Hepatocyte (in vitro differentiated cells): ENCODE data around the gene ARL6IP5. TPM values are rescaled to one million over a fixed set of nuclear protein-coding genes. Genes with fewer than 3 reads are reported as not detected.

Experiments used
- DNase-seq: peaks from one replicate; pipeline ENCODE4 v3.0.0-alpha.2; 2016; ENCODE audit warnings: low spot score
- H2AFZ ChIP-seq: fragments of 200-600 bp; sonication (generic); 2 replicates; pipeline ENCODE4 v1.6.0; 2016; ENCODE audit warnings: antibody characterized with exemption, mild to moderate bottlenecking
- H3K27ac ChIP-seq: fragments of 200-600 bp; sonication (generic); 2 replicates; pipeline ENCODE4 v1.5.1; 2016; ENCODE audit warnings: mild to moderate bottlenecking
- H3K27me3 ChIP-seq: fragments of 200-600 bp; sonication (generic); 2 replicates; pipeline ENCODE4 v1.6.1; 2016
- H3K36me3 ChIP-seq: fragments of 200-600 bp; sonication (generic); replicated peaks from 2 replicates; pipeline ENCODE4 v1.5.1; 2016; ENCODE audit warnings: low read depth; ENCODE audit not compliant: insufficient read depth
- H3K4me1 ChIP-seq: fragments of 200-600 bp; sonication (generic); 2 replicates; pipeline ENCODE4 v1.5.1; 2016; ENCODE audit warnings: mild to moderate bottlenecking, moderate library complexity; ENCODE audit not compliant: insufficient read depth
- H3K4me2 ChIP-seq: fragments of 200-600 bp; sonication (generic); 2 replicates; pipeline ENCODE4 v1.6.0; 2016
- H3K4me3 ChIP-seq: fragments of 200-600 bp; sonication (generic); 2 replicates; pipeline ENCODE4 v1.5.1; 2016; ENCODE audit warnings: mild to moderate bottlenecking
- H3K79me2 ChIP-seq: fragments of 200-600 bp; sonication (generic); 2 replicates; pipeline ENCODE4 v1.6.0; 2017; ENCODE audit warnings: mild to moderate bottlenecking
- H3K9me2 ChIP-seq: fragments of 200-600 bp; sonication (generic); replicated peaks from 2 replicates; pipeline ENCODE4 v1.6.0; 2017; ENCODE audit warnings: mild to moderate bottlenecking; ENCODE audit not compliant: insufficient read depth
- H3K9me3 ChIP-seq: fragments of 200-600 bp; sonication (generic); 2 replicates; pipeline ENCODE4 v1.5.1; 2016; ENCODE audit warnings: low read depth, mild to moderate bottlenecking
- H4K20me1 ChIP-seq: fragments of 200-600 bp; sonication (generic); 2 replicates; pipeline ENCODE4 v1.6.0; 2016; ENCODE audit warnings: mild to moderate bottlenecking; ENCODE audit not compliant: insufficient read depth, poor library complexity, severe bottlenecking
- CTCF ChIP-seq: fragments of 200-600 bp; sonication (generic); IDR thresholded peaks from 2 replicates; pipeline ENCODE4 v1.5.1; 2016; ENCODE audit warnings: antibody characterized with exemption, mild to moderate bottlenecking; ENCODE audit not compliant: poor library complexity
- EZH2 ChIP-seq: fragments of 200-600 bp; sonication (generic); IDR thresholded peaks from 2 replicates; pipeline ENCODE4 v1.6.1; 2016; ENCODE audit warnings: antibody characterized with exemption, mild to moderate bottlenecking, borderline replicate concordance
- EZH2phosphoT487 ChIP-seq: fragments of 200-600 bp; sonication (generic); IDR thresholded peaks from one replicate; pipeline ENCODE4 v1.6.1; 2018; ENCODE audit warnings: antibody characterized with exemption, mild to moderate bottlenecking, low read depth, moderate library complexity; ENCODE audit not compliant: unreplicated experiment, severe bottlenecking
- WGBS: methylation state at CpG from one replicate; pipeline ENCODE4 v1.1.6; 2016; ENCODE audit warnings: low lambda C conversion rate; ENCODE audit errors: missing lambda C conversion rate; 5-methylcytosine and 5-hydroxymethylcytosine counted together
- polyA plus RNA-seq: library from polyadenylated mRNA; unstranded; fragments of >200 nt; fragmentation: Nextera tagmentation; extraction: Ambion mirVana; gene quantifications from 2 replicates; pipeline ENCODE4 v1.2.1, GENCODE V29; 2016
- total RNA-seq: library from RNA; depleted of rRNA; stranded (reverse); fragments of >200 nt; gene quantifications from 2 replicates; pipeline ENCODE4 v1.2.3, GENCODE V29; 2014

ARL6IP5 gene
- total and polyA plus RNA-seq, 2 experiments from 2014 or later, result 72.2 to 103 TPM

DNA sequence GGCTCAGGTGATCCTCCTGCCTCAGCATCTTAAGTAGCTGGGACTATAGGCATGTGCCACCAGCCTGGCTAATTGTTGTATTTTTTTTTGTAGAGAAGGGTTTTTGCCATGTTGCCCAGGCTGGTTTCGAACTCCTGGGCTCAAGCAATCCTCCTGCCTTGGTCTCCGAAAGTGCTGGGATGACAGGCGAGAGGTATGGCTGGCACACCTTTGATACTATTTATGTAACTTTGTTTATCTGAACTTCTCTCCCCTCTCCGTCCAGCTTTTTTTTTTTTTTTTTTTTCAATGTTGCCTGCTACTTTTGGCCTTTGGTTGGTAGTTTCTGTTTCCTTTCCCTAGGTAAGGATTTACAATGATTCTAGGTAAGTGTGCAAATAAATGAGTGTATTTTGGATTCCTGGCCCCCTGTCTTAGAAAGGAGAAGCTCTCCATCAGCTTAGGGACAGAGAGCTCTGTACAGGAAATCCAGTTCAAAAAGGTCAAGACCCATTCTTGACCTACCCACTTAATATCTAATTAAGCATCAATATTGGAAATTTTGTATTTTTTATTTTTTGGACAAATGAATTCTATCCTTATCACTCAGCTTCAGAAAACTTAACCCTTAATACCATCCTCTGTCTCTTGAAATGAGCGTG, 6.8 kb downstream of the ARL6IP5 start:
- H3K4me2 ChIP-seq, result no peak overlapping the region
- DNase-seq, result no peak
- H3K79me2 ChIP-seq, result peaks cover 79% of the 10 kb centered on the region
- H3K9me2 ChIP-seq, result no peaks in the 10 kb centered on the region
- H4K20me1 ChIP-seq, result peaks cover 22% of the 10 kb centered on the region
- WGBS, result 89% methylated on average over 5 of the region's 5 CpGs
- no peak overlapping the region for H3K4me3 ChIP-seq
- no peaks in the 10 kb centered on the region for H3K9me3 ChIP-seq
- H3K4me1 ChIP-seq, result peaks cover 30% of the 10 kb centered on the region
- no peak overlapping the region for H2AFZ ChIP-seq
- H3K27ac ChIP-seq, result no peak overlapping the region
- TF ChIP-seq CTCF (no peak), EZH2phosphoT487 (no peak), EZH2 (no peak)
- no peaks in the 10 kb centered on the region for H3K27me3 ChIP-seq
- H3K36me3 ChIP-seq, result no peaks in the 10 kb centered on the region

DNA sequence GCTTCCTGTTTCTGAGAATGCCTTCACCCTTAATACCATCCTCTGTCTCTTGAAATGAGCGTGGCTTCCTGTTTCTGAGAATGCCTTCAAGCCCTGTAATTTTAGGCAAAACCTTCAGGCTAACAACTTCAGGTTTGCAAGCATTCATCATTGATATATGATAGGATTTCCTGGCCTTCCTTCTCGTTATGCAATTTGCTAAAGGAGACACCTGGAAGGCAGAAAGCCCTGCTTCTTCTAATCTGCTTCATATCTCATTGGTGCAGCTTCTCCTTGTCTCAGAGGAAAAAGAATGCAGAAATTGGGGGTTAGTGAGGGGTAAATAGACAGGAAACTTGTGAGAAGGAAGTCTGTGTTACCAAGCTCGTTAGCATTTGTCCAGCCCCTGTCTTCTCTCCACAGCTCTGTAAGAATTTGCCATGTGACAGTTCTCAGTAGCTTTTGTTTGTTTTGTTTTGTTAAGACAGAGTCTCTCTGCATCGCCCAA, 7.3 kb downstream of the ARL6IP5 start:
- H3K36me3 ChIP-seq, result no peaks in the 10 kb centered on the region
- H3K9me3 ChIP-seq, result no peaks in the 10 kb centered on the region
- H3K4me2 ChIP-seq, result no peak overlapping the region
- no peak overlapping the region for H3K4me3 ChIP-seq
- H3K79me2 ChIP-seq, result peaks cover 79% of the 10 kb centered on the region
- no peak overlapping the region for H3K27ac ChIP-seq
- H3K9me2 ChIP-seq, result no peaks in the 10 kb centered on the region
- TF ChIP-seq EZH2phosphoT487, result no peak
- no peak for TF ChIP-seq EZH2
- no peak for TF ChIP-seq CTCF
- H4K20me1 ChIP-seq, result peaks cover 22% of the 10 kb centered on the region
- no peak overlapping the region for H2AFZ ChIP-seq
- no peaks in the 10 kb centered on the region for H3K27me3 ChIP-seq
- no peak for DNase-seq
- WGBS, result 60% methylated on average over 4 of the region's 4 CpGs
- peaks cover 24% of the 10 kb centered on the region for H3K4me1 ChIP-seq

GRCh38 chr3:69094467-69095205, 9.9 kb downstream of the ARL6IP5 start:
- H3K9me3 ChIP-seq, result no peaks in the 10 kb centered on the region
- H3K4me3 ChIP-seq, result no peak overlapping the region
- H3K4me2 ChIP-seq, result no peak overlapping the region
- H3K36me3 ChIP-seq, result no peaks in the 10 kb centered on the region
- peaks cover 73% of the 10 kb centered on the region for H3K79me2 ChIP-seq
- 92% methylated on average over 8 of the region's 8 CpGs for WGBS
- no peaks in the 10 kb centered on the region for H3K27me3 ChIP-seq
- TF ChIP-seq EZH2 (no peak), CTCF (no peak)
- no peak for DNase-seq
- H3K4me1 ChIP-seq, result peaks cover 4% of the 10 kb centered on the region
- H2AFZ ChIP-seq, result no peak overlapping the region
- peaks cover 13% of the 10 kb centered on the region for H4K20me1 ChIP-seq
- H3K9me2 ChIP-seq, result no peaks in the 10 kb centered on the region
- no peak overlapping the region for H3K27ac ChIP-seq
